ENCODE results near the gene CYP4Z1. TPM values are rescaled to one million over a fixed set of nuclear protein-coding genes. Genes with fewer than 3 reads are reported as not detected.
"Not testable (repeated sequence)": the region's sequence is repeated elsewhere in the genome, so short reads cannot be mapped to it uniquely, and the experiment has no call there.

CYP4Z1 gene
- polyA plus RNA-seq, 3 donors = not detected

DNA sequence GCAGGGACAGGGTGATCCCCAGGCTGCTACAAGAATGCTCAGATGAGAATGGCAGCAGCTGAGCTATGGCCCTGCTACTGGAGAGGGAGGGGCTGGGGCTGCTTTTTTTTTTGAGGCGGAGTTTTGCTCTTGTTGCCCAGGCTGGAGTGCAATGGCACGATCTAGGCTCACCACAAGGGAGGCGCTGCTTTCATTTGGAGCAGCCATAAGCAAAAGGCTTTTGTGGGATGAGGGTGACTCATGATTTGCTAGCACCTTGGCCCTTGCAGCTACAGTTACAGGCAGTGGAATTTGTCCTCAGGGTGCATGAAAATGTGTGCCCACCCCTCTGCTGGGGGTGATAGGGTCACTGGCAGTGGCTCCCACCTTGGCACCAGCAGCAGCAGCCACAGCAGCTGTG, 37.8 kb downstream of the CYP4Z1 start:
- WGBS (ENCODE audit: insufficient coverage) = 100% methylated on average over 2 of the region's 3 CpGs
- Histone ChIP-seq H3K4me2 (replicated peaks; ENCODE audit: extremely low read depth, low read length, poor library complexity, severe bottlenecking) (no peak overlapping the region), H4K20me1 (ENCODE audit: insufficient read depth, low read length) (no peaks in the 10 kb centered on the region), H3K4me1 (ENCODE audit: control insufficient read depth in 1 of 2, insufficient read depth in 2 of 2, low read length in 2 of 2) (no peaks in the 10 kb centered on the region), H3K9me3 (replicated peaks in 1 of 2; ENCODE audit: control insufficient read depth in 1 of 2, insufficient read depth in 1 of 2, low read length in 2 of 2) (peaks cover 10 to 17% of the 10 kb centered on the region in 2 donors), H3K36me3 (replicated peaks in 1 of 2; ENCODE audit: control insufficient read depth in 1 of 2, insufficient read depth in 2 of 2, low read length in 2 of 2) (no peaks in the 10 kb centered on the region), H3K4me3 (replicated peaks in 1 of 3; ENCODE audit: low read depth in 2 of 3, low read length in 3 of 3) (no peak overlapping the region), H3K27ac (ENCODE audit: low read depth in 1 of 2, low read length in 2 of 2) (no peak overlapping the region), H2AFZ (ENCODE audit: insufficient read depth, low read depth, low read length, poor library complexity, severe bottlenecking) (no peak overlapping the region), H3K9ac (ENCODE audit: insufficient read depth, low read length, poor library complexity, severe bottlenecking) (no peak overlapping the region), H3K27me3 (ENCODE audit: control insufficient read depth in 2 of 2, insufficient read depth in 2 of 2, low read length in 2 of 2) (no peaks in the 10 kb centered on the region), H3K79me2 (ENCODE audit: insufficient read depth, low read length) (no peaks in the 10 kb centered on the region)
- DNase-seq = no peak
- Mint-ChIP-seq H3K27ac (no peak overlapping the region), H3K27me3 (ENCODE audit: low read depth in 3 of 3) (peaks cover 2% of the 10 kb centered on the region in 3 donors), H3K4me3 (no peak overlapping the region), H3K4me1 (no peaks in the 10 kb centered on the region), H3K36me3 (no peaks in the 10 kb centered on the region), H3K9me3 (peaks cover 2 to 27% (median 18%) of the 10 kb centered on the region in 7 donors)
- intact Hi-C loops (cut with micrococcal nuclease) = no loop called here
- TF ChIP-seq, protein P1, sequence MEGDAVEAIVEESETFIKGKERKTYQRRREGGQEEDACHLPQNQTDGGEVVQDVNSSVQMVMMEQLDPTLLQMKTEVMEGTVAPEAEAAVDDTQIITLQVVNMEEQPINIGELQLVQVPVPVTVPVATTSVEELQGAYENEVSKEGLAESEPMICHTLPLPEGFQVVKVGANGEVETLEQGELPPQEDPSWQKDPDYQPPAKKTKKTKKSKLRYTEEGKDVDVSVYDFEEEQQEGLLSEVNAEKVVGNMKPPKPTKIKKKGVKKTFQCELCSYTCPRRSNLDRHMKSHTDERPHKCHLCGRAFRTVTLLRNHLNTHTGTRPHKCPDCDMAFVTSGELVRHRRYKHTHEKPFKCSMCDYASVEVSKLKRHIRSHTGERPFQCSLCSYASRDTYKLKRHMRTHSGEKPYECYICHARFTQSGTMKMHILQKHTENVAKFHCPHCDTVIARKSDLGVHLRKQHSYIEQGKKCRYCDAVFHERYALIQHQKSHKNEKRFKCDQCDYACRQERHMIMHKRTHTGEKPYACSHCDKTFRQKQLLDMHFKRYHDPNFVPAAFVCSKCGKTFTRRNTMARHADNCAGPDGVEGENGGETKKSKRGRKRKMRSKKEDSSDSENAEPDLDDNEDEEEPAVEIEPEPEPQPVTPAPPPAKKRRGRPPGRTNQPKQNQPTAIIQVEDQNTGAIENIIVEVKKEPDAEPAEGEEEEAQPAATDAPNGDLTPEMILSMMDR (IDR thresholded peaks at IDR 0.05) = no peak

DNA sequence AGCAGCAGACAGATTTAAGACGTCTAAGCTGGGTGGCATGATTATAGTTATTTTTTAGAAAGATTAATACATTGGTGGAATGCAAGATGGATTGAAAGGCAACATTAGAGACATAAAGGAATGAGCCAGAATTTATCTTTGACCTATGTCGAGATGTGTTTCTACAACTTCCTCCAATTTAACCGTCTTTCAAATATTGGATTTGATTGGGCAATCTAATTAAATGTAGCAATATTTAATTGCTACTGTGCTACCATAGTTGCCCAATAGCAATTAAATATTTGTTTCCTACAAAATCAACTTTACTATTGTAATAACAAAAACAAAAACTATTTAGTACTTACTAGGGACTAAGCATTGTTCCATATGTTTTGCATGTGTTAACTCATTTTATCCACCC, 39.8 kb downstream of the CYP4Z1 start:
- no peak for DNase-seq
- H3K4me3 ChIP-seq (replicated peaks in 1 of 3; ENCODE audit: low read depth in 2 of 3, low read length in 3 of 3) = no peak overlapping the region
- H3K27me3 ChIP-seq (ENCODE audit: control insufficient read depth in 2 of 2, insufficient read depth in 2 of 2, low read length in 2 of 2) = no peaks in the 10 kb centered on the region
- TF ChIP-seq, protein P1 (IDR thresholded peaks at IDR 0.05) = no peak
- WGBS (ENCODE audit: insufficient coverage) = no CpG with 5 or more reads among the region's 3 CpGs
- H3K9ac ChIP-seq (ENCODE audit: insufficient read depth, low read length, poor library complexity, severe bottlenecking) = no peak overlapping the region
- intact Hi-C loops (cut with micrococcal nuclease) = no loop called here
- no peak overlapping the region for H3K4me3 Mint-ChIP-seq
- peaks cover 2 to 4% (median 2%) of the 10 kb centered on the region in 3 donors for H3K27me3 Mint-ChIP-seq (ENCODE audit: low read depth in 3 of 3)
- H3K4me1 ChIP-seq (ENCODE audit: control insufficient read depth in 1 of 2, insufficient read depth in 2 of 2, low read length in 2 of 2) = no peaks in the 10 kb centered on the region
- H3K9me3 Mint-ChIP-seq = peaks cover 2 to 26% (median 20%) of the 10 kb centered on the region in 7 donors
- no peaks in the 10 kb centered on the region for H3K36me3 ChIP-seq (replicated peaks in 1 of 2; ENCODE audit: control insufficient read depth in 1 of 2, insufficient read depth in 2 of 2, low read length in 2 of 2)
- H3K36me3 Mint-ChIP-seq = no peaks in the 10 kb centered on the region
- H3K4me2 ChIP-seq (replicated peaks; ENCODE audit: extremely low read depth, low read length, poor library complexity, severe bottlenecking) = no peak overlapping the region
- H3K79me2 ChIP-seq (ENCODE audit: insufficient read depth, low read length) = no peaks in the 10 kb centered on the region
- H3K27ac ChIP-seq (ENCODE audit: low read depth in 1 of 2, low read length in 2 of 2) = no peak overlapping the region
- H4K20me1 ChIP-seq (ENCODE audit: insufficient read depth, low read length) = no peaks in the 10 kb centered on the region
- no peaks in the 10 kb centered on the region for H3K4me1 Mint-ChIP-seq
- H3K9me3 ChIP-seq (replicated peaks in 1 of 2; ENCODE audit: control insufficient read depth in 1 of 2, insufficient read depth in 1 of 2, low read length in 2 of 2) = peaks cover 10 to 17% of the 10 kb centered on the region in 2 donors
- no peak overlapping the region for H2AFZ ChIP-seq (ENCODE audit: insufficient read depth, low read depth, low read length, poor library complexity, severe bottlenecking)
- no peak overlapping the region for H3K27ac Mint-ChIP-seq

DNA sequence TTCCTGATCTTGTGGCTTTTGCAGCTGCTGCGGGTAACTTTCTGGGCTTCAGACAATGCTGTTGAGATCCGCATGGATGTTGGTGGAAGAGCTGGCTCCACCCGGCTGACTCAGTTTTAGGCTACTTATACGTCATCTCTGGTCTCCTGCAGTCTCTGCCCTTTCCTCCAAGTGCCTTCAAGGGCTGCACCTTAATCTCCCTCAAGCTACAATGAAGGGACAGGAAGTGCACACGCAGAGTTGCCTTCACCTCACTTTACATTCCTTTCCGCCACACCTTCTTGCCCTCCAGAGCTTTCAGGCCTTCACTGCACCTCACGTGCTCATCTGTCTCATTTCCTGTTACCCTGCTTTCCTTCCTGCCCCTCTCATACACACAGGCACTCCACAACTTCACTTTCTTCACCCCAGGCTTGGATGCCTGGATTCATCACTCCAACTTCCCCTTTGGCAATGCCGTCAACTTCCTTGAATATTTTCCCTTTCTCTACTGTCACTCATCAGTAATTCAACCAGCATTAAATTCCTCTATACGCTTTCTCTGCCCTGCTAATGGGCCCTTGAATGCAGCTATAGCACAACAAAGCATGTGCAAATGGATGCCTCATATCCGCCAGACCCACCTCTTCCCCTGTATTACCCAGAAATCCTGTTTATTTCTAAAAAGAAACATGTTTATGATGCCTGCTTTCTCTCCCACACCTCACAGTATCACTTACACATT, 41.0 kb downstream of the CYP4Z1 start:
- H3K27ac Mint-ChIP-seq; H3K9ac ChIP-seq (ENCODE audit: insufficient read depth, low read length, poor library complexity, severe bottlenecking); intact Hi-C loops (cut with micrococcal nuclease); H3K27ac ChIP-seq (ENCODE audit: low read depth in 1 of 2, low read length in 2 of 2); H3K4me3 ChIP-seq (replicated peaks in 1 of 3; ENCODE audit: low read depth in 2 of 3, low read length in 3 of 3); H3K79me2 ChIP-seq (ENCODE audit: insufficient read depth, low read length); H3K4me2 ChIP-seq (replicated peaks; ENCODE audit: extremely low read depth, low read length, poor library complexity, severe bottlenecking); H3K4me1 Mint-ChIP-seq; H3K27me3 ChIP-seq (ENCODE audit: control insufficient read depth in 2 of 2, insufficient read depth in 2 of 2, low read length in 2 of 2); H3K4me3 Mint-ChIP-seq; H4K20me1 ChIP-seq (ENCODE audit: insufficient read depth, low read length); H3K36me3 Mint-ChIP-seq; H2AFZ ChIP-seq (ENCODE audit: insufficient read depth, low read depth, low read length, poor library complexity, severe bottlenecking); H3K36me3 ChIP-seq (replicated peaks in 1 of 2; ENCODE audit: control insufficient read depth in 1 of 2, insufficient read depth in 2 of 2, low read length in 2 of 2); DNase-seq; H3K27me3 Mint-ChIP-seq (ENCODE audit: low read depth in 3 of 3); H3K4me1 ChIP-seq (ENCODE audit: control insufficient read depth in 1 of 2, insufficient read depth in 2 of 2, low read length in 2 of 2): not testable (repeated sequence)
- peaks cover 6 to 17% of the 10 kb centered on the region in 2 donors for H3K9me3 ChIP-seq (replicated peaks in 1 of 2; ENCODE audit: control insufficient read depth in 1 of 2, insufficient read depth in 1 of 2, low read length in 2 of 2)
- 82% methylated on average over 4 of the region's 10 CpGs for WGBS (ENCODE audit: insufficient coverage)
- peaks cover 0 to 19% (median 12%) of the 10 kb centered on the region in 7 donors for H3K9me3 Mint-ChIP-seq

Data from CD14-positive monocyte (primary cell).